Lung (tissue), 12 donors: ENCODE results near the gene EMX1. TPM values are rescaled to one million over a fixed set of nuclear protein-coding genes. Genes with fewer than 3 reads are reported as not detected.

Source experiments
- ATAC-seq: fragments of 200-7000 bp; cut with Tn5 transposase; one replicate; pipeline ENCODE4 v1.9.1; 2020; ENCODE audit warnings: moderate number of reproducible peaks; ENCODE audit not compliant: insufficient read depth, low FRiP score
- DNase-seq, 3 donors: peaks; one replicate each; pipeline ENCODE4 v3.0.0-alpha.2; 2013 to 2017
- H3K27ac ChIP-seq, 2 donors: one replicate each; pipeline ENCODE4 v1.5.1; 2013; ENCODE audit warnings: mild to moderate bottlenecking in 2 of 2, moderate library complexity in 2 of 2, control low read depth in 1 of 2, inconsistent platforms in 1 of 2, low read depth in 1 of 2, low read length in 1 of 2
- H3K27me3 ChIP-seq, 3 donors: one replicate each; pipeline ENCODE4 v1.5.1; 2013; ENCODE audit warnings: low read length in 2 of 3; ENCODE audit not compliant: control insufficient read depth in 3 of 3, insufficient read depth in 3 of 3
- H3K36me3 ChIP-seq, 4 donors: one replicate each; pipeline ENCODE4 v1.5.1; 2013; ENCODE audit warnings: low read length in 4 of 4, mild to moderate bottlenecking in 1 of 4, moderate library complexity in 1 of 4; ENCODE audit not compliant: control insufficient read depth in 4 of 4, insufficient read depth in 4 of 4
- H3K4me1 ChIP-seq, 5 donors: one replicate each; pipeline ENCODE4 v1.5.1; 2013; ENCODE audit warnings: low read length in 5 of 5, mild to moderate bottlenecking in 2 of 5, moderate library complexity in 1 of 5; ENCODE audit not compliant: control insufficient read depth in 5 of 5, insufficient read depth in 5 of 5
- H3K4me3 ChIP-seq: one replicate; pipeline ENCODE4 v1.5.1; 2013; ENCODE audit warnings: mild to moderate bottlenecking, control low read depth, moderate library complexity
- H3K9ac ChIP-seq, 2 donors: one replicate each; pipeline ENCODE4 v1.5.1; 2013; ENCODE audit warnings: low read length in 2 of 2, control low read depth in 1 of 2; ENCODE audit not compliant: insufficient read depth in 1 of 2
- H3K9me3 ChIP-seq, 4 donors: one replicate each; pipeline ENCODE4 v1.5.1; 2013; ENCODE audit warnings: low read length in 3 of 4, mild to moderate bottlenecking in 1 of 4, moderate library complexity in 1 of 4; ENCODE audit not compliant: control insufficient read depth in 4 of 4, insufficient read depth in 3 of 4
- CTCF ChIP-seq: IDR thresholded peaks from 2 replicates; pipeline ENCODE4 v1.5.1; 2012; ENCODE audit warnings: mild to moderate bottlenecking; ENCODE audit errors: control extremely low read depth, extremely low read depth
- WGBS, 2 donors: extraction: QIAGEN DNeasy Blood & Tissue Kit; methylation state at CpG; one replicate each; pipeline ENCODE4 v1.1.7; 2013; 5-methylcytosine and 5-hydroxymethylcytosine counted together
- polyA plus RNA-seq, 2 donors: library from polyadenylated mRNA; stranded (reverse); fragments of 200-250 nt; gene quantifications; one replicate each; pipeline ENCODE4 v1.2.1, GENCODE V29; 2013
- total RNA-seq, 2 donors: library from RNA; depleted of rRNA in 1 of 2; stranded (reverse); fragments of >200 nt in 1 of 2; gene quantifications; one replicate each; pipeline ENCODE4 v1.2.1, GENCODE V29; 2014 to 2021
- donor health status: control.
- donor health status: control.
- donor health status: Bipolar disorder and iron deficiency.
- donor health status: healthy.
- donor health status: DM: yes; HTN: yes; CAD: no.

The EMX1 gene
- total and polyA plus RNA-seq, 4 donors: 0.02 to 0.12 TPM; not detected in 2

GRCh38 chr2:72952110-72952823 is 34.9 kb downstream of the EMX1 start:
- ATAC-seq: no peak
- H3K36me3 ChIP-seq: no peaks in the 10 kb centered on the region
- no peak overlapping the region for H3K9ac ChIP-seq
- peaks cover 0 to 14% (median 0%) of the 10 kb centered on the region in 5 donors for H3K4me1 ChIP-seq
- H3K27me3 ChIP-seq: no peaks in the 10 kb centered on the region
- no peak for TF ChIP-seq CTCF
- no peaks in the 10 kb centered on the region for H3K9me3 ChIP-seq
- DNase-seq: no peak
- whole genome bisulfite sequencing, 2 donors: 89 to 96% methylated on average over 8 of the region's 8 CpGs
- H3K27ac ChIP-seq: no peak overlapping the region
- no peak overlapping the region for H3K4me3 ChIP-seq

GRCh38 chr2:72952961-72953360 is 35.6 kb downstream of the EMX1 start:
- no peaks in the 10 kb centered on the region for H3K9me3 ChIP-seq
- H3K9ac ChIP-seq: no peak overlapping the region
- no peaks in the 10 kb centered on the region for H3K27me3 ChIP-seq
- TF ChIP-seq CTCF: no peak
- H3K36me3 ChIP-seq: no peaks in the 10 kb centered on the region
- no peak overlapping the region for H3K4me3 ChIP-seq
- DNase-seq: no peak
- no peak for ATAC-seq
- peaks cover 0 to 13% (median 0%) of the 10 kb centered on the region in 5 donors for H3K4me1 ChIP-seq
- WGBS, 2 donors: 94 to 96% methylated on average over 14 of the region's 14 CpGs
- no peak overlapping the region for H3K27ac ChIP-seq

GRCh38 chr2:72953528-72953927 is 36.2 kb downstream of the EMX1 start:
- ATAC-seq (no peak), DNase-seq (no peak)
- WGBS, 2 donors: 96 to 98% methylated on average over 1 of the region's 1 CpG
- H3K4me1 ChIP-seq: peaks cover 0 to 8% (median 0%) of the 10 kb centered on the region in 5 donors
- no peak overlapping the region for H3K27ac ChIP-seq
- no peak for TF ChIP-seq CTCF
- H3K9ac ChIP-seq: no peak overlapping the region
- no peaks in the 10 kb centered on the region for H3K27me3 ChIP-seq
- no peaks in the 10 kb centered on the region for H3K36me3 ChIP-seq
- no peaks in the 10 kb centered on the region for H3K9me3 ChIP-seq
- no peak overlapping the region for H3K4me3 ChIP-seq

GRCh38 chr2:72953976-72954375 is 36.7 kb downstream of the EMX1 start:
- Histone ChIP-seq H3K27ac (no peak overlapping the region), H3K4me3 (no peak overlapping the region), H3K9ac (no peak overlapping the region), H3K4me1 (peaks cover 0 to 5% (median 0%) of the 10 kb centered on the region in 5 donors), H3K36me3 (no peaks in the 10 kb centered on the region), H3K27me3 (no peaks in the 10 kb centered on the region), H3K9me3 (no peaks in the 10 kb centered on the region)
- no peak for DNase-seq
- no peak for ATAC-seq
- WGBS, 2 donors: 58 to 76% methylated on average over 4 of the region's 4 CpGs
- no peak for TF ChIP-seq CTCF
